OCI-LY3 (cell line): ENCODE measurements around the gene RTF2.
A peak's percentile ranks its signal among the peaks of the same experiment; 100 is the strongest.

Experiments used
- H2AFZ ChIP-seq: fragments of 200-600, 300-600 bp; shearing (Covaris generic); 2 replicates; pipeline ENCODE4 v1.6.0; 2014; ENCODE audit warnings: antibody characterized with exemption, low read depth, low read length
- H3K27ac ChIP-seq: fragments of 200-600, 300-600 bp; sonication (generic); 2 replicates; pipeline ENCODE4 v1.5.1; 2014; ENCODE audit warnings: mild to moderate bottlenecking, low read length, moderate library complexity, mixed read lengths
- H3K27me3 ChIP-seq: fragments of 200-600, 300-600 bp; sonication (generic); 2 replicates; pipeline ENCODE4 v1.6.1; 2014; ENCODE audit warnings: low read depth, low read length, mixed read lengths
- H3K36me3 ChIP-seq: fragments of 200-600, 300-600 bp; sonication (generic); replicated peaks from 2 replicates; pipeline ENCODE3; 2014; ENCODE audit warnings: low read depth, low read length, mixed read lengths
- H3K4me1 ChIP-seq: fragments of 300-600, 200-600 bp; sonication (generic); 2 replicates; pipeline ENCODE4 v1.6.1; 2014; ENCODE audit warnings: low read length, mixed read lengths
- H3K4me2 ChIP-seq: fragments of 200-600, 300-600 bp; sonication (generic); 2 replicates; pipeline ENCODE4 v1.6.1; 2014; ENCODE audit warnings: low read length, mixed read lengths
- H3K4me3 ChIP-seq: fragments of 300-600, 200-600 bp; sonication (generic); 2 replicates; pipeline ENCODE4 v1.5.1; 2014; ENCODE audit warnings: antibody characterized with exemption, mild to moderate bottlenecking, low read length, moderate library complexity
- H3K79me2 ChIP-seq: fragments of 300-600, 200-600 bp; shearing (Covaris generic); 2 replicates; pipeline ENCODE4 v1.6.1; 2014; ENCODE audit warnings: mild to moderate bottlenecking, low read length, mixed read lengths
- H3K9ac ChIP-seq: fragments of 300-600, 200-600 bp; shearing (Covaris generic); 2 replicates; pipeline ENCODE4 v1.6.0; 2014; ENCODE audit warnings: mild to moderate bottlenecking, low read length, moderate library complexity
- H3K9me3 ChIP-seq: fragments of 200-600, 300-600 bp; shearing (Covaris generic); 2 replicates; pipeline ENCODE4 v1.6.1; 2014; ENCODE audit warnings: low read length, mixed read lengths; ENCODE audit not compliant: insufficient read depth
- H4K20me1 ChIP-seq: fragments of 200-600, 300-600 bp; sonication (generic); 2 replicates; pipeline ENCODE4 v1.6.1; 2016; ENCODE audit warnings: low read length, mixed read lengths; ENCODE audit not compliant: insufficient read depth
- CTCF ChIP-seq: fragments of 200-600, 300-600 bp; sonication (generic); IDR thresholded peaks from 2 replicates; pipeline ENCODE4 v1.5.1; 2014; ENCODE audit warnings: antibody characterized with exemption, low read length, low read depth
- EZH2phosphoT487 ChIP-seq: fragments of 200-600 bp; shearing (Covaris generic); IDR thresholded peaks from 2 replicates; pipeline ENCODE4 v1.6.1; 2018; ENCODE audit warnings: antibody characterized with exemption, mixed run types, low read depth

RTF2 gene

GRCh38 chr20:56467968-56468315, 485 bp upstream of the RTF2 start:
- H3K9me3 ChIP-seq: no peaks in the 10 kb centered on the region
- peaks cover 14% of the 10 kb centered on the region for H3K36me3 ChIP-seq
- TF ChIP-seq CTCF (no peak), EZH2phosphoT487 (no peak)
- H3K27me3 ChIP-seq: no peaks in the 10 kb centered on the region
- H3K4me1 ChIP-seq: peaks cover 47% of the 10 kb centered on the region
- peak overlapping the region; percentile 61 for H3K9ac ChIP-seq
- peak overlapping the region; percentile 87 for H3K4me3 ChIP-seq
- H3K27ac ChIP-seq: peak overlapping the region; percentile 95
- H3K4me2 ChIP-seq: peak overlapping the region; percentile 84
- no peaks in the 10 kb centered on the region for H4K20me1 ChIP-seq
- H2AFZ ChIP-seq: no peak overlapping the region; the same call in 1 of the 2 replicates
- peaks cover 41% of the 10 kb centered on the region for H3K79me2 ChIP-seq

GRCh38 chr20:56469077-56469449, 636 bp downstream of the RTF2 start:
- Histone ChIP-seq H3K4me2 (peak overlapping the region; percentile 95), H3K4me3 (peak overlapping the region; percentile 87), H4K20me1 (no peaks in the 10 kb centered on the region), H3K36me3 (peaks cover 25% of the 10 kb centered on the region), H3K27me3 (no peaks in the 10 kb centered on the region), H3K4me1 (peaks cover 43% of the 10 kb centered on the region), H3K9ac (peak overlapping the region; percentile 78), H3K27ac (no peak overlapping the region), H3K79me2 (peaks cover 41% of the 10 kb centered on the region), H3K9me3 (no peaks in the 10 kb centered on the region), H2AFZ (no peak overlapping the region)
- TF ChIP-seq EZH2phosphoT487 (no peak), CTCF (no peak)

GRCh38 chr20:56483970-56484369, 15.5 kb downstream of the RTF2 start:
- Histone ChIP-seq H3K4me2 (peak overlapping the region; percentile 31), H2AFZ (no peak overlapping the region), H3K4me3 (peak overlapping the region; percentile 13; the same call in 1 of the 2 replicates), H4K20me1 (0 out of 2 replicates have a peak, but pooled peaks cover 4% of the 10 kb centered on the region), H3K9me3 (no peaks in the 10 kb centered on the region), H3K4me1 (peaks cover 10% of the 10 kb centered on the region; the same call in 1 of the 2 replicates), H3K27ac (peak overlapping the region; percentile 40), H3K27me3 (no peaks in the 10 kb centered on the region), H3K36me3 (peaks cover 58% of the 10 kb centered on the region), H3K9ac (0 out of 2 replicates have a peak overlapping the region, but pooled peaks have one; percentile 11), H3K79me2 (peaks cover 5% of the 10 kb centered on the region; the same call in 1 of the 2 replicates)
- no peak for TF ChIP-seq EZH2phosphoT487
- no peak for TF ChIP-seq CTCF

- H3K36me3 ChIP-seq: peaks cover 46% of the 10 kb centered on the region
- H2AFZ ChIP-seq: no peak overlapping the region
- H3K27me3 ChIP-seq: no peaks in the 10 kb centered on the region
- no peak overlapping the region for H3K27ac ChIP-seq
- no peak overlapping the region for H3K9ac ChIP-seq
- TF ChIP-seq CTCF: no peak
- TF ChIP-seq EZH2phosphoT487: no peak
- 0 out of 2 replicates have a peak, but pooled peaks cover 4% of the 10 kb centered on the region for H4K20me1 ChIP-seq
- peaks cover 9% of the 10 kb centered on the region; the same call in 1 of the 2 replicates for H3K79me2 ChIP-seq
- no peak overlapping the region for H3K4me2 ChIP-seq
- H3K4me3 ChIP-seq: no peak overlapping the region
- H3K4me1 ChIP-seq: peaks cover 10% of the 10 kb centered on the region; the same call in 1 of the 2 replicates
- no peaks in the 10 kb centered on the region for H3K9me3 ChIP-seq
These were observed 18.8 kb downstream of the RTF2 start for GRCh38 chr20:56487216-56487615.
